ENCODE results near the gene MED27.

DNA sequence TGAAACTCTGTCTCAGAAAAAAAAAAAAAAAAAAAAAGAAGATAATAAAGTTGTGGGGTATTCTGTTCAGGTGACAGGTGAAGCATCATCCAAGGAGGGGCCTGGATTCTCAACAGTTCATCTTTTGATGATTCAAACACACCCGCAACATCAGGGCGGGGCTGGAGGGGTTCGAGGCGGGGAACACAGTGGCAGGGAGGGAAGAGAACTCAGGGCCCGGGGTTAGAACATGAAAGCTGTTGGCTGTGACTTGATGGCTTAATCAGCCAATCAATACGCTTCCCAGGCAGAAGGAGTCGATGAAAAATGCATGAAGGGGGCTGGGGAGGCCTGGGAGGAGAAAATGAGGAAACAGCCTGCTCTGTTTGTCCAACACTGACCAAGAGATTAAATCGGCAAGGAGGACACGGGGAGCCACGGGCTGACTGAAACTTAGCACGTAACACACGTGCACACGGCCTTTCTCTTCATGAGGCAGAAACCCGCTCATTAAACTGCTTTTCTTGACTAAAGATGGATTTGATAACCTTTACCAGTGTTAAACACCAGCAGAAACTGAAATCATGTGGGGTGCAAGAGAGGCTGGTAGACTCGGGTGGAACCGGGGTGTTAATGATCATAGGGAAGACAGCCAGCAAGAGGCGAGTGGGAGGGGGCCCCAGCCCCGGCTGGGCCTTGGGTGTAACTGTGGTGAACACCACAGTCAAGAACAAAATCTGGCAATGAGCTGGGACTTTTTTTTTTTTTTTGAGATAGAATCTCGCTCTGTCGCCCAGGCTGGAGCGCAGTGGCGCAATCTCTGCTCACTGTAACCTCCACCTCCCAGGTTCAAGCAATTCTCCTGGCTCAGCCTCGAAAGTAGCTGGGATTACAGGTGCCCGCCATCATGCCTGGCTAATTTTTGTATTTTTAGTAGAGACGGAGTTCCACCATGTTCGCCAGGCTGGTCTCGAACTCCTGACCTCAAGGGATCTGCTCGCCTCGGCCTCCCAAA is 234.1 kb downstream of the MED27 start:
- TF ChIP-seq POLR2A (IDR thresholded peaks at IDR 0.05; ENCODE audit: low read depth, low read length) (no peak), POLR2AphosphoS5 (IDR thresholded peaks at IDR 0.05; ENCODE audit: low read depth, low read length) (no peak)

Measured in GM12892 (cell line).